Activated T-cell treated with anti-CD3 and anti-CD28 coated beads for 4 hours (primary cell): ENCODE measurements around the gene BRINP2.
"Not testable (repeated sequence)": the region's sequence is repeated elsewhere in the genome, so short reads cannot be mapped to it uniquely, and the experiment has no call there.

Experiments
- DNase-seq: peaks from one replicate; pipeline ENCODE4 v3.0.0-alpha.2; 2020

Gene BRINP2

DNA sequence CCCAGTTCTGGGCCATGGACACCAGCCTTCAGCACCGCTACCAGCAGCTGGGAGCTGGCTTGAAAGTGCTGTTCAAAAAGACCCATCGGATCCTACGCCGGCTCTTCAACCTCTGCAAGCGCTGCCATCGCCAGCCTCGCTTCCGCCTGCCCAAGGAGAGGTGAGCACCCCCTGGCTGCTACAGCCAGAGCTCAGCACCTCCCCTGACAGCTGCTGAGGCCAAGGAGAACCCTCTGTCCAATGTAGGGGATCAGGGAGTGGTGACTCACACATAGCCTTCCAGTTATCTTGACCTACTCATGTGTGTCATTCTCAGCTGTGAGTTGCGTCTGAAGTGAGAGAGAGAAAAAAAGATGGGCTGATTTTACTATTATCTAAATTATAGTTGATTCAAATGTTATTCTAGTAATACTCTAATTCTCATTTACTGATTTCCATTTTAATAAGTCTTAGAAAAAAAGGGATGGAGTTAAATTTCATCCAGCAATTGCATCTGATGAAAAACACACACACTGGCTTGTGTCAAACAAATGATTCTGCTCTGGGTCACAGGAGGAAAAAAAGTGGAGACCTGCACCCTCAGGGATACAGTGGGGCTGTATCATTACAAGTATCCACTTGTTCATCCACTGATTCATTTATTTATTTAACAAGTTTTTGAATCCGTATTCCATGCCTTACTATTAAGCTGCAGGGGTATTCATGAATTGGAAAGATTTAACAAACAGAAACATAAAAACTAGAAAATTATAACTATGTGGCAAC lies 108.0 kb downstream of the BRINP2 start:
- DNase-seq, result no peak

GRCh38 chr1:177281901-177282300 lies 111.1 kb downstream of the BRINP2 start:
- no peak for DNase-seq

- no peak for DNase-seq
Observed at GRCh38 chr1:177282976-177283375, 112.2 kb downstream of the BRINP2 start.

DNA sequence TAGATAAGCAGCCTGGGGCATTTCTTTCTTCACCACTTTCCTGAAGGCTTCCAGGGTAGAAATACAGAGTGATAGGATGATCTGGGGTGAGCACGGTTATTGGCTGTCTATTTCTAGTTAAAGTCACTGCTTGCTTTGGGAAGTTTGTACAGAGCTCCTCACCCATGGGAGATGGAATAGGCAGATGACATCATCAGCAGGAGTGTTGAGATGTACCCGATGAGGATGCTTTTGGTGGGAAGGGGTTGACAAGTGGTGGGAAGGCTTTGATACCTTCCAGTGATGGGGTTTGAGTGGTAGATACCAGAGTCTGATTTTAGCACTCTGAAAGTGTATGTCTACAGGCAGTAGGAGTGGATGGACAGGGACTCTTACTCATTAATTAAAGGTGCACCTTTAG lies 112.6 kb downstream of the BRINP2 start:
- DNase-seq, result no peak

GRCh38 chr1:177286396-177286795 lies 115.6 kb downstream of the BRINP2 start:
- DNase-seq, result no peak

- no peak for DNase-seq
Observed at GRCh38 chr1:177287270-177287669, 116.5 kb downstream of the BRINP2 start.

- no peak for DNase-seq
Observed at GRCh38 chr1:177287994-177288393, 117.2 kb downstream of the BRINP2 start.

GRCh38 chr1:177289532-177289931 lies 118.8 kb downstream of the BRINP2 start:
- DNase-seq, result no peak

- DNase-seq, result no peak
Observed at GRCh38 chr1:177300431-177300830, 129.7 kb downstream of the BRINP2 start.

- no peak for DNase-seq
Observed at GRCh38 chr1:177301425-177302124, 130.8 kb downstream of the BRINP2 start.

DNA sequence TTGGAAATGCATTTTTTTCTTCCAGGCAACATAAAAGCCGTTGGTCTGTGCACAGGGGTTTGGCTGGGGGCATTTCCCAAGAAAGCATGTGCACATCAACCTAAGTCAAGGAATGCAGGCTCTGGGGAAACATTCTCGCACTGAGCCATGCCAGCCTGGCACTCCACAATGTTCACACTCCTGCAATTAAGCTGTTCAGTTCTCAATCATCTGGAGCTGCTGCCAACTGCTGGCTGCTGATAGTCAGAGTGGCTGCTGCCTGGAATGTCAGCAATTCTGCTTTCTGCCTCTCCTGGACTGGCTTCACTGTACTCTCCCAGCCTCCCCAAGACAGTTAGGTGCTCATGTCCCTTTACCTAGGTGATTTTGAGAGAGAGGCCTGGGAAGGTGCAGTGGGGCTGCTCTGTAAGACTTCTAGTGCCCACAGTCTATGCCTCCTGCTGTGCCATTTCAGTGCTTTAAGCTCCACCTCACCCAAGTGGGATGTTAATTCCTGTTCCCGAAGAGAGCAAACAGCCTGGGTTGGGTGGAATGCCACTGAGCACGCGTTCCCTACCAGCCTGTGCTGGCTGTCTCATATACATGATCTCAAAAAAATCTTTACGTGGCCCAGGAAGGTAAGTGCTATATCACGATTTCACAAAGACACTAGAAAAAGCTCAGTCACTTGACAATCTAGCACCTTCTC lies 131.7 kb downstream of the BRINP2 start:
- no peak for DNase-seq

- no peak for DNase-seq
Observed at GRCh38 chr1:177305040-177306018, 134.6 kb downstream of the BRINP2 start.

DNA sequence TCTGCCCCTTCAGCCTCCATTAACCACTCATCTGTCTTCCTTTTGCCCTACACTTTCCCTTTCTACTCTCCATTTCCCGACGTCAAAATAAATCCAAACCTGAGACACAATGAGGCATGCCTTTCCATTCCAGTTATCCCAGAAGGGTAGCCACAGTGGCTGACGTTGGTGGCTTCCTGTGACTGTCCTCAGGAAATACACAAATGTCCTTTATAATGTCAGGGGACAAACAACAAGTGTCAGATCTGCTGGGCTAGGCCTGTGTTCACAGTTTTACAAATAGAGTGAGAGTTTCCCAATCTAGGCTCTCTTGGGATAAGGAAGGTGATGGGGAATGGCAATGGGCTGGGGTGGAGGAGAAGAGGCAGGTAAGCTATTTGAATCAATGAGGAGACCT lies 135.3 kb downstream of the BRINP2 start:
- DNase-seq, result no peak

- DNase-seq, result no peak
Observed at GRCh38 chr1:177306981-177307380, 136.2 kb downstream of the BRINP2 start.

DNA sequence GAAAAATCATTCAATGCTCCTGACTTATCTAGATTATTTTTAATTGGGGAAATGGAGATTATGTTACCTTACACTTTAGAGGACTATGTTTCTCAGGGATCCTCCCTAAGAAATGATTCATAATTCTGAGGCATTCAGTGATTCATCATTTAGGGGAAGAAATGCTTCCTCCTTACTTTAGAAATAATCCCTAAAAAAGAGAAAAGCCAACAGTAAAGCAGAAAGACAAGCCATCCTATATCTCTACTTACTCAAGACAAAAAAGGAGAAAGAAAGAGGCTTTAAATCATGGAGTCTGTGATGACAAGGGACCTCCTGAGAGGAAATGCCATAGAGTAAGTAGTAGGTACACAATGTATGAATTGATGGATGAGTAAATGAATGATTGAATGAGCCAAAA lies 137.0 kb downstream of the BRINP2 start:
- no peak for DNase-seq

DNA sequence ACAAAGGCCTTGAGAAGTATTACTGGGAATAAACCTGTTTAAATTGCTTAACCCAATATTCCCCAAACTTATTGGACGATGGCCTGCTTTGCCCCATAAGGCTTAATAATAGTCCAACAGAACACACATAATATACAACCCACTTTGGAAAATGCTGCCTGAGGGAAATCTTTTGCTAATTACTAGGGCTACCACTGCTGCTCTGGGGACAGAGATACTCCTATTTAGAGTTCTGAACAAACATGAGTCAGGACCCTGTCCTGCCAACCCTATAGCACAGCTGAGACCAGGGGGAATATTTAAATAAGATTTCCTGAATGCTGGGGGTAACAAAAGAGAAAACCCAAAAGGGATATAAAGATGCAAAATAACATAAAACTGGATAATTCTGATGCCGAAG lies 139.1 kb downstream of the BRINP2 start:
- no peak for DNase-seq

DNA sequence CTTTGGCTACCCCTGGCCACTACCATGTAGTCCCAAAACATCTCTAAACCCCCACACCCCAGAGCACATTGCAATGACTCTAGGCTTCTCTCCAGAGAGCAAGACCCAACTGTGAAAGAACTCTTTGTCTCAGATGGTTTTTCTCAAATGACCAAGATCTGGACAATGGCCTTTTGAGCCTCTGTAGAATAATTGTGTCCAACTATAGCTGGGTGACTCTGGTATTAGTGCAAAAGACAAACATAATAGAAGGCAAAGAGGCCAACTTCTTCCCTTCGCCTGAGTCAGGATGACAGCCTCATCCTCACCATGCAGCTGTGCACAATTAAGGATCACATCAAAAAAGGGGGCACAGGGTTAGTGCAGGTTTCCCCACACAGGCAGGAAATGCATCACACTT lies 139.6 kb downstream of the BRINP2 start:
- DNase-seq, result no peak

GRCh38 chr1:177311111-177311510 lies 140.4 kb downstream of the BRINP2 start:
- no peak for DNase-seq

GRCh38 chr1:177311586-177311985 lies 140.8 kb downstream of the BRINP2 start:
- no peak for DNase-seq

DNA sequence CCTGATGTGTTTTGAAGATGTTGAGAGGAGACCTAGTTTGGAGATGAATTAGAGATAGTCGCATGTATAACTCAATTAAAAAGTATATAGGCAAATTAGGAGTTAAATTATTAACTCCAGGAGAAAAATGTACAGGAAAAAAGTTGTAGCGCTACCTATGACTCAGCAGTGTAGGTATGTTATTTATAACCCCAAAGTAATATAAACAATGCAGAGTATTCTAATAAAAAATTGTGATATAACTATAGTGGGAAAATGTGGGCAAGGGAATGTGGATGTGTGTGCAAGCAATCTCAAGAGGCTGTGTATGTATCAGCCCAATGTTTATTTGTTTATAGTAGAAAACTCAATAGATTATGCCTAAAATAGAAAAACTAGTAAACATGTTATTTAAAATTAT lies 144.5 kb downstream of the BRINP2 start:
- no peak for DNase-seq

DNA sequence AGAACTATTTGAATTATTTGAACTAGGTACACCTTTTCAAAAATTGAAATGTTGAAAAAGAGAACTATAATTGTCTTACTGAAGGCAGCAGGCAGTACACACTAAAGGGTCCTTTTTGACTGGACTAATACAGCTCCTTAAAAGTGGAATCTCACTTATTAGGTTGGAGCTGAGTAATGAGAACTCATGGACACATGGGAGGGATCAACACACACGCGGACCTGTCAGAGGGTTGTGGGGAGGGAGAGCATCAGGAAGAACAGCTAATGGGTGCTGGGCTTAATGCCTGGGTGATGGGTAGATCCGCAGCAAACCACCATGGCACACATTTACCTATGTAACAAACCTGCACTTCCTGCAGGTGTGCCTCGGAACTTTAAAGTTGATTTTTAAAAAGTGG lies 145.0 kb downstream of the BRINP2 start:
- DNase-seq, result no peak

DNA sequence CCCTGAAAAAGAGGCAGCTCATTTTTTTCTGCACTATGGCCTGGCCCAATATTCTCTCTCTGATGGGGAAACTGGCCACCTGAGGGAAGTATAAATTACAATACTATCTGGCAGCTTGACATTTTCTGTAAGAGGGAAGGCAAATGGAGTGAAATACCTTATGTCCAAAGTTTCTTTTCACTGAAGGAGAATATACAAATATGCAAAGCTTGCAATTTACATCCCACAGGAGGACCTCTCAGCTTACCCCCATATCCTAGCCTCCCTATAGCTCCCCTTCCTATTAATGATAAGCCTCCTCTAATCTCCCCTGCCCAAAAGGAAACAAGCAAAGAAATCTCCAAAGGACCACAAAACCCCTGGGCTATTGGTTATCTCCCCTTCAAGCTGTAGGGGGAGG lies 150.7 kb downstream of the BRINP2 start:
- not testable (repeated sequence) for DNase-seq

GRCh38 chr1:177328251-177328650 lies 157.5 kb downstream of the BRINP2 start:
- no peak for DNase-seq
